Measurements from ENCODE around the gene PUDP. TPM values are rescaled to one million over a fixed set of nuclear protein-coding genes. Genes with fewer than 3 reads are reported as not detected.

PUDP gene
- total RNA-seq (2022; extraction: Qiagen RNA extraction; ENCODE audit: low read depth) = 24.4 to 26.3 TPM (median 25.6 TPM) in 5 replicates

DNA sequence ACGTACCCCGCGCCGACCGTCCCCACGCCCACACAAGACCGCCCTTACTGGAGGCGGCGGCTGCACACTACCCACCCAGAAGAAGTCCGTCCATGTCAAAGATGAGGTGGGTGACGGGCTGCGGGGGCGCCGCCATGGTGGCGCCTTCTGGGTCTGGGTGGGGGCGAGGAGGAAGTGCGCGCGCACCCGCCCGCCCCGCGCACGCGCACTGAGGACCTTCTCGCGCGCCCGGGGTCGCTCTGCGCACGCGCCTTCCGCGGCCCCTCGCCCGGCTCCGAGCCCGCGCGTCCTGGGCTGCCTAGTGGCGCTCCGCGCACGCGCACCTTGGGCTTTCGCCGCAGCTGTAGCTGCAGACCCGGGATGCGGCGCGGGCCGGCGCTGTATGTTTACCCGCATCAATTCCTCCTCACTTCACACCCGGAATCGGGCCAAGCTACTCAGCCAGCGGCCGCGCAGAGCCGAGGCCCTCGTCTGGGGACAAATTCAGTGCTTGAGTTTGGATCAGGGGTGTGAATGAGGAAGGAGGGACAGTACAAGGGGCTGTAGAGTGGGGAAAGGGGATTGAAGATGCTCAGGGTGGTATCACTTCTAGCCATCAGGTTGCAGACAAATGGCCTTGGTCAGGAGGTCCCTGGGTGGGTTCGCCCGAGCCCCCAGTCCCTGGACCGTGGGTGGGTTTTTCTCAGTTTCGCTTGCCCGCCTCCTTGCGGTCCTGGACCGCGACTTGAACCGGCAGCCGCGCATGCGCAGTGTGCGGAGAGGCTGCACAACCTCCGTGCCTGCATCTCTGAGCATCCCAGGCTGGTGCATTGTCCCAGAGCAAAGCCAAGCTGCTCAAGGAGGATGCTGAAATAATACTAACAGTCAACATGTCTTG is at the start of gene PUDP:
TSS of gene PUDP (minus strand) at position 176 of the 877 bp plus-strand sequence. CDS start at position 136, 40 bp downstream.

GRCh38 chrX:7147413-7147977 is 458 bp downstream of the PUDP start, which contains the start of gene STS:
TSS of gene STS (plus strand) at chrX:7147712. CDS start at chrX:7253200, 105,488 bp downstream.

Other genes starting within 250 kb of the PUDP start
- 2.0 to 2.5 TPM (median 2.3 TPM) in 5 replicates for gene STS, start 441 bp downstream of the PUDP start, total RNA-seq (2022; extraction: Qiagen RNA extraction; ENCODE audit: low read depth)

Measured in A549 treated with CpdA at 1 μM for 4 hours (cell line).